Mesendoderm (in vitro differentiated cells): ENCODE results near the gene TESPA1.

Experiments
- DNase-seq: peaks from one replicate; pipeline ENCODE4 v3.0.0; 2013
- H2AK5ac ChIP-seq: 2 replicates; pipeline ENCODE4 v1.6.1; 2013; ENCODE audit warnings: low read length, inconsistent platforms
- H2BK120ac ChIP-seq: 2 replicates; pipeline ENCODE4 v1.6.1; 2013; ENCODE audit warnings: low read depth, mild to moderate bottlenecking, low read length, moderate library complexity, mixed read lengths
- H2BK15ac ChIP-seq: replicated peaks from 2 replicates; pipeline ENCODE4 v1.6.1; 2013; ENCODE audit warnings: low read depth, mild to moderate bottlenecking, moderate library complexity
- H2BK5ac ChIP-seq: 2 replicates; pipeline ENCODE4 v1.6.1; 2013; ENCODE audit warnings: low read length, inconsistent platforms
- H3K18ac ChIP-seq: 2 replicates; pipeline ENCODE4 v1.6.1; 2013; ENCODE audit warnings: mild to moderate bottlenecking, low read length, mixed read lengths
- H3K23ac ChIP-seq: one replicate; pipeline ENCODE4 v1.6.1; 2013; ENCODE audit warnings: low read length
- H3K27ac ChIP-seq: 2 replicates; pipeline ENCODE4 v1.5.1; 2013; ENCODE audit warnings: low read depth, mild to moderate bottlenecking, inconsistent platforms, low read length, moderate library complexity
- H3K27me3 ChIP-seq: 2 replicates; pipeline ENCODE4 v1.6.1; 2013; ENCODE audit warnings: low read length, control low read depth, mild to moderate bottlenecking, inconsistent platforms; ENCODE audit not compliant: insufficient read depth, poor library complexity
- H3K36me3 ChIP-seq: 2 replicates; pipeline ENCODE4 v1.6.1; 2013; ENCODE audit warnings: low read length, inconsistent platforms; ENCODE audit not compliant: control insufficient read depth, insufficient read depth
- H3K4ac ChIP-seq: one replicate; pipeline ENCODE4 v1.6.1; 2013; ENCODE audit warnings: low read depth, mild to moderate bottlenecking, low read length, moderate library complexity
- H3K4me1 ChIP-seq: 2 replicates; pipeline ENCODE4 v1.6.1; 2013; ENCODE audit warnings: low read depth, low read length, inconsistent platforms; ENCODE audit not compliant: control insufficient read depth
- H3K4me2 ChIP-seq: 2 replicates; pipeline ENCODE4 v1.6.1; 2013; ENCODE audit warnings: low read length
- H3K4me3 ChIP-seq: 2 replicates; pipeline ENCODE4 v1.5.1; 2013; ENCODE audit warnings: mild to moderate bottlenecking, low read length
- H3K56ac ChIP-seq: one replicate; pipeline ENCODE4 v1.6.1; 2013; ENCODE audit warnings: low read length
- H3K79me1 ChIP-seq: 2 replicates; pipeline ENCODE4 v1.6.1; 2013; ENCODE audit warnings: low read length, inconsistent platforms
- H3K79me2 ChIP-seq: 2 replicates; pipeline ENCODE4 v1.6.1; 2013; ENCODE audit warnings: mild to moderate bottlenecking, low read length; ENCODE audit not compliant: control insufficient read depth, insufficient read depth
- H3K9ac ChIP-seq: 2 replicates; pipeline ENCODE4 v1.6.1; 2013; ENCODE audit warnings: low read length, inconsistent platforms
- H4K5ac ChIP-seq: one replicate; pipeline ENCODE4 v1.6.1; 2013; ENCODE audit warnings: low read length
- H4K8ac ChIP-seq: one replicate; pipeline ENCODE4 v1.6.1; 2013; ENCODE audit warnings: low read depth, mild to moderate bottlenecking, control low read depth, low read length, moderate library complexity
- WGBS: extraction: QIAGEN DNeasy Blood & Tissue Kit; methylation state at CpG from one replicate; pipeline ENCODE4 v1.1.7; 2013; ENCODE audit warnings: low lambda C conversion rate, missing lambda C conversion rate; ENCODE audit not compliant: insufficient coverage; ENCODE audit errors: extremely low coverage; 5-methylcytosine and 5-hydroxymethylcytosine counted together

TESPA1 gene

DNA sequence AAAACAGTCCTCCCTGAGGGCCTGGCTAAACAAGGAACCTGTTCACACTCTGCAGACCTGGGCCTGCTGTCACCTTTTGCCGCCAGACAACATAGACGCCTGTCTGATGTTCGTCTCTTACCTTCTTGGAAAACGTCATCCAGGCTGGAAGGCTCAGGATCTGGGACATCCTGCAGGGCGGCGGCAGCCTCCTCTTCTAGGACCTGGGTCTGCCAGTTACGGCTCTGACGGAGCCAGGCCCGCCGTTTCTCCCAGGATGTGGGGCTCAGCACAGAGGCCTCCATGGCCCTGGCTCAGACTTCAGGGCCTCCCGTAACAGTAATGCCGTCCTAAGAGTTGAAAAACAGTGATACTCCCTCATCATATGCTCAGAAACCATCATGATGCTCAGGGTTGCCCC lies 10.3 kb downstream of the TESPA1 start:
- Histone ChIP-seq H3K56ac (no peak overlapping the region), H3K4me3 (no peak overlapping the region), H3K4ac (no peak overlapping the region), H2BK5ac (no peak overlapping the region), H4K8ac (no peak overlapping the region), H4K5ac (no peak overlapping the region), H3K4me1 (no peaks in the 10 kb centered on the region), H2BK15ac (no peak overlapping the region), H2AK5ac (no peak overlapping the region), H3K23ac (no peak overlapping the region), H3K18ac (no peak overlapping the region), H3K9ac (no peak overlapping the region), H3K36me3 (no peaks in the 10 kb centered on the region), H3K79me2 (no peaks in the 10 kb centered on the region), H3K27me3 (no peaks in the 10 kb centered on the region), H3K4me2 (no peak overlapping the region), H3K79me1 (no peaks in the 10 kb centered on the region), H3K27ac (no peak overlapping the region), H2BK120ac (no peak overlapping the region)
- WGBS: no CpG with 5 or more reads among the region's 12 CpGs
- DNase-seq: no peak

DNA sequence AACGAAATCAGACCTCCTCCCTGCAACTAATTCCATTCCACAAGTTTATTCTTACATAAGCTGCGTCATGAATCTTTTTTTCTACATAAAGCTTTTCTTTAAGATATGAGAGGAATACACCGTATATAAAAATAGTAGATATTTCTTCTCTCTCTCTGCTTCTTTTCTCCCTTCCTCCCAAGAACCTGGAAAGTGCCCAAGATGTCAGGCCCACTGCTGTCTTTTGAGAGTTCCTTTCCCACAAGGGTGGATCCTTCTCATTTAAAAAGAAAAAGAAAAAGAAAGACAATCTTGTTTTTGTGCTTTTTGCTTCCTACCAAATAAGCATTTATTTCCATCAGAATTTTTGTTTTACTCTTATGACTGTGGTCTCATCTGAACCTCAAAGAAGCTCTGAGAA lies 11.0 kb downstream of the TESPA1 start:
- H3K9ac ChIP-seq: no peak overlapping the region
- no peak overlapping the region for H3K4ac ChIP-seq
- no peaks in the 10 kb centered on the region for H3K4me1 ChIP-seq
- no peak overlapping the region for H4K5ac ChIP-seq
- no peaks in the 10 kb centered on the region for H3K36me3 ChIP-seq
- no peak overlapping the region for H3K23ac ChIP-seq
- no peaks in the 10 kb centered on the region for H3K79me1 ChIP-seq
- no peak overlapping the region for H3K27ac ChIP-seq
- H3K27me3 ChIP-seq: no peaks in the 10 kb centered on the region
- no peak overlapping the region for H2BK15ac ChIP-seq
- no peak overlapping the region for H2AK5ac ChIP-seq
- H3K4me2 ChIP-seq: no peak overlapping the region
- H3K18ac ChIP-seq: no peak overlapping the region
- H3K79me2 ChIP-seq: no peaks in the 10 kb centered on the region
- no peak overlapping the region for H3K4me3 ChIP-seq
- H2BK120ac ChIP-seq: no peak overlapping the region
- DNase-seq: no peak
- no CpG with 5 or more reads among the region's 3 CpGs for WGBS
- no peak overlapping the region for H3K56ac ChIP-seq
- no peak overlapping the region for H4K8ac ChIP-seq
- H2BK5ac ChIP-seq: no peak overlapping the region

DNA sequence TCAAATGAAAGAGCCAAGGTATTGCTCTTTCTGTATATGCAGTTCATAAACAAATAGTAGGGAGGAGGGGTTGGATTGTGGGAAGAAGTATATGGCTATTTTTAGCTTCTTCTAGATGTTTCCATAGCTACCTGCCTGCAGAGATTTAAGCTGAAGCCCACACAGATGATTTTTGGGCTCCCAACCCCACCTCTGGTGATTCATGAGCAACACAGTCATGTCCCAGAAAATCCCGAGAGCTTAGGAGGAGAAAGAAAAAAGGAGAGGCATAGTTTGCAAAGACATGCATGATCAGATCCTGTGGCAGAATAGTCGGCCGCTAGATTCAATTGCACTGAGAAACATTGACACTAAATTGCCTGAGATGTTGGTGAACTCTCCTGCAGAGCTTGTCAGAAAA lies 13.8 kb downstream of the TESPA1 start:
- Histone ChIP-seq H2BK120ac (no peak overlapping the region), H3K18ac (no peak overlapping the region), H3K4ac (no peak overlapping the region), H2BK15ac (no peak overlapping the region), H3K27ac (no peak overlapping the region), H3K4me2 (no peak overlapping the region), H3K4me1 (no peaks in the 10 kb centered on the region), H4K5ac (no peak overlapping the region), H3K4me3 (no peak overlapping the region), H2AK5ac (no peak overlapping the region), H3K23ac (no peak overlapping the region), H2BK5ac (no peak overlapping the region), H3K36me3 (no peaks in the 10 kb centered on the region), H4K8ac (no peak overlapping the region), H3K79me2 (no peaks in the 10 kb centered on the region), H3K27me3 (no peaks in the 10 kb centered on the region), H3K56ac (no peak overlapping the region), H3K9ac (no peak overlapping the region), H3K79me1 (no peaks in the 10 kb centered on the region)
- WGBS: no CpG with 5 or more reads among the region's 3 CpGs
- DNase-seq: no peak

DNA sequence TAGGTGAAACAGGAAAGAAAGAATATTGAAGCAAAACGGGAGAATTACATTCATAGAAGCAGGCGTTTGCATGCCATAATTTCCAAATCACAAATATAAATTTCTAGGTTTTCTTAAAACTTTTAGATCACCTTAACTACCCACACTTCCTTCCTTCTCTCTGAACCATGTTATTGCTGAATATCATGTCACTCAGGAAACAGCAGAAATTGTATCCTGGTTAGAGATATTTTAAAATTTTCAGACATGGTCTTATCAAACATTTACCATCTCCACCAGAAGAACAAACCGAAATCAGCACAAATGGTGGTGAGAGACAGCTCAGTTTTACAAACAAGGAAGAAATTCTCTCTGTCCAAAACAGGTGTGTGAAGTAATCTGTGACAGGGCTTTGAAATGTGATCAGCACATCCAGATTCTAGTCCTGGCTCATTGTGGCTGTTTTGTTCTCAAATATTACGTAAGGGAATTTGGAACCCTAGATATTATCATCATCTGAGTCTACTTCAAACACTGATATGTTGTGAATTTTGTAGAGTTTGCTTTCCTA lies 16.3 kb downstream of the TESPA1 start:
- Histone ChIP-seq H3K4ac (no peak overlapping the region), H3K4me1 (no peaks in the 10 kb centered on the region), H3K4me3 (no peak overlapping the region), H3K56ac (no peak overlapping the region), H2BK15ac (no peak overlapping the region), H2BK5ac (no peak overlapping the region), H3K36me3 (no peaks in the 10 kb centered on the region), H3K18ac (no peak overlapping the region), H3K4me2 (no peak overlapping the region), H3K79me1 (no peaks in the 10 kb centered on the region), H3K79me2 (no peaks in the 10 kb centered on the region), H4K5ac (no peak overlapping the region), H3K9ac (no peak overlapping the region), H3K27me3 (no peaks in the 10 kb centered on the region), H2BK120ac (no peak overlapping the region), H4K8ac (no peak overlapping the region), H3K27ac (no peak overlapping the region), H2AK5ac (no peak overlapping the region), H3K23ac (no peak overlapping the region)
- no CpG with 5 or more reads among the region's 4 CpGs for WGBS
- DNase-seq: no peak

DNA sequence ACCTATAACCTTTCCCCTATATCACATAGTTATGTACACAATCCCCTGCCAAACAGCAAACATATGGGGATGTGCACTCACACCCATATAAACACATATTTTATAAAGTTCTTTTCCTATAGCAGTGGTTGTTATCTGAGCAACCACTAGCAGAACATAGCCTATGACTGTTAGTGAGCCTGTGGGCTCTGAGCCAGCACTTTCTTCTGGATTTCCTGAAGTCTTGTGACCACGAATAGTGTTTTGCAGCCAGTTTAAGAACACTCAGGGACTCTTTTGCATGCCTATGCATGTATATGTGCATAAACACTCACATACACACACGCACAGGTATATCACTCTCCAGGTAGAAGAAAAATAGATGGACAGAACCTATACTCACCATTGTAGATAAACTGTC lies 17.1 kb downstream of the TESPA1 start:
- no peaks in the 10 kb centered on the region for H3K27me3 ChIP-seq
- H4K8ac ChIP-seq: no peak overlapping the region
- no peak overlapping the region for H3K9ac ChIP-seq
- H3K23ac ChIP-seq: no peak overlapping the region
- no peak overlapping the region for H2AK5ac ChIP-seq
- no peak overlapping the region for H3K4me3 ChIP-seq
- H2BK5ac ChIP-seq: no peak overlapping the region
- H3K4me2 ChIP-seq: no peak overlapping the region
- H3K36me3 ChIP-seq: no peaks in the 10 kb centered on the region
- H3K56ac ChIP-seq: no peak overlapping the region
- no peak overlapping the region for H3K27ac ChIP-seq
- WGBS: no CpG with 5 or more reads among the region's 2 CpGs
- no peak for DNase-seq
- no peak overlapping the region for H4K5ac ChIP-seq
- H2BK120ac ChIP-seq: no peak overlapping the region
- no peaks in the 10 kb centered on the region for H3K4me1 ChIP-seq
- no peaks in the 10 kb centered on the region for H3K79me1 ChIP-seq
- no peak overlapping the region for H3K18ac ChIP-seq
- no peaks in the 10 kb centered on the region for H3K79me2 ChIP-seq
- no peak overlapping the region for H3K4ac ChIP-seq
- H2BK15ac ChIP-seq: no peak overlapping the region

DNA sequence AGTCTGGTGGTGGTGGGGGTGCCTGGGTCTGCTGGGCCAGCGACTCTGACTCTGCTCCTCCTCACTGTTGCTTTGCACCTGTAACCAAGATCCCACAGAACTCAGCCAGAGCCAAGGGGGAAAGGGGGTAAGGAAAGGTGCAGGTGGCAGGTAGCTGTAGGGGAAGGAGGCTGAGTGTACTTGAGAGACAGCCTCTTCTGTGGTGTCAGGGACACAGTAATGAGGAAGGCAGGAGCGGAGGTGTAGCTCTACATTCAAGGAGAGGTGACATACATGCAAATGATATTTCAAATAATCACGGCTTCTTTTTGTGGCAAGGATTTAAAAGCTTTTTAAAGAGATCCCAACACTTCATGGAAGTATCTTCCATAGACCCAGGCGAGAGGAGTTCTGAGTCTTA lies 23.4 kb downstream of the TESPA1 start:
- Histone ChIP-seq H3K4me1 (no peaks in the 10 kb centered on the region), H2BK15ac (no peak overlapping the region), H2AK5ac (no peak overlapping the region), H3K9ac (no peak overlapping the region), H3K4me2 (no peak overlapping the region), H3K27ac (no peak overlapping the region), H3K18ac (no peak overlapping the region), H3K36me3 (no peaks in the 10 kb centered on the region), H3K27me3 (no peaks in the 10 kb centered on the region), H4K5ac (no peak overlapping the region), H4K8ac (no peak overlapping the region), H2BK120ac (no peak overlapping the region), H2BK5ac (no peak overlapping the region), H3K23ac (no peak overlapping the region), H3K4me3 (no peak overlapping the region), H3K79me1 (no peaks in the 10 kb centered on the region), H3K79me2 (no peaks in the 10 kb centered on the region), H3K4ac (no peak overlapping the region), H3K56ac (no peak overlapping the region)
- DNase-seq: no peak
- no CpG with 5 or more reads among the region's 4 CpGs for WGBS
